Loucy (cell line): ENCODE results near the gene MST1.

Experiments
- EZH2phosphoT487 ChIP-seq: fragments of 200-600 bp; IDR thresholded peaks from 2 replicates; pipeline ENCODE4 v1.6.1; 2018; ENCODE audit warnings: antibody characterized with exemption, mild to moderate bottlenecking, moderate library complexity, borderline replicate concordance
- TF ChIP-seq, protein P1 (sequence below): fragments of 200-600 bp; sonication (generic); conservative IDR thresholded peaks from 2 replicates; pipeline ENCODE4 v1.5.1; 2014; ENCODE audit warnings: mild to moderate bottlenecking, antibody characterized with exemption, low read length

DNA sequence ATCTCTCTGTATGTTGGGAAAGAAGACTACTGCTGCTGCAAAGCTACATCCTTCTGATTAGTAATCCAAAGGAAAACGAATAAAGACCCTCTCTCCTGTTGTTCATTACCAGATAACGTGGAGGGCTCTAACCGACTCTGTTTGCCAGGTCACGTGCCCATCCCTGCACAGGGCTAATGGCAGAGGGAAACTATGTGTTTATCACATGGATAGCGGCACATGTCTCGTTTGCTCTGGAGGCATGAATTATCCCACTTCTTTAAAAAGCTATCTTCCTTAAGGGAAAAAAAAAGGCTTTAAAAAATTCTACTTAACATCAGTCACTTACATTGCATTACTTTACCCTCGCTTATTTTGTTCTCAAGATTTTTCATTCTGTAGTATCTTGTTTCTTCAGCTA is 48.0 kb downstream of the MST1 start:
- TF ChIP-seq, protein P1, sequence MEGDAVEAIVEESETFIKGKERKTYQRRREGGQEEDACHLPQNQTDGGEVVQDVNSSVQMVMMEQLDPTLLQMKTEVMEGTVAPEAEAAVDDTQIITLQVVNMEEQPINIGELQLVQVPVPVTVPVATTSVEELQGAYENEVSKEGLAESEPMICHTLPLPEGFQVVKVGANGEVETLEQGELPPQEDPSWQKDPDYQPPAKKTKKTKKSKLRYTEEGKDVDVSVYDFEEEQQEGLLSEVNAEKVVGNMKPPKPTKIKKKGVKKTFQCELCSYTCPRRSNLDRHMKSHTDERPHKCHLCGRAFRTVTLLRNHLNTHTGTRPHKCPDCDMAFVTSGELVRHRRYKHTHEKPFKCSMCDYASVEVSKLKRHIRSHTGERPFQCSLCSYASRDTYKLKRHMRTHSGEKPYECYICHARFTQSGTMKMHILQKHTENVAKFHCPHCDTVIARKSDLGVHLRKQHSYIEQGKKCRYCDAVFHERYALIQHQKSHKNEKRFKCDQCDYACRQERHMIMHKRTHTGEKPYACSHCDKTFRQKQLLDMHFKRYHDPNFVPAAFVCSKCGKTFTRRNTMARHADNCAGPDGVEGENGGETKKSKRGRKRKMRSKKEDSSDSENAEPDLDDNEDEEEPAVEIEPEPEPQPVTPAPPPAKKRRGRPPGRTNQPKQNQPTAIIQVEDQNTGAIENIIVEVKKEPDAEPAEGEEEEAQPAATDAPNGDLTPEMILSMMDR = no peak
- no peak for TF ChIP-seq EZH2phosphoT487
